Subcutaneous adipose tissue (tissue), 4 donors: ENCODE results near the gene MYO1A. TPM values are rescaled to one million over a fixed set of nuclear protein-coding genes. Genes with fewer than 3 reads are reported as not detected.

Experiments
- total RNA-seq, 4 donors: library from RNA; depleted of rRNA; stranded (reverse); fragments of >200 nt; gene quantifications; one replicate each; pipeline ENCODE4 v1.1.0, GENCODE V29; 2016
- TF ChIP-seq, protein P1 (sequence below): fragments of 450-650 bp; IDR thresholded peaks from one replicate; pipeline ENCODE4 v1.5.1; 2016; ENCODE audit warnings: low read depth, mild to moderate bottlenecking, control low read depth, antibody characterized with exemption, moderate library complexity

MYO1A gene
- total RNA-seq, 4 donors from 2014 or later = 0.33 to 1.1 (median 0.51) TPM; not detected in 1

DNA sequence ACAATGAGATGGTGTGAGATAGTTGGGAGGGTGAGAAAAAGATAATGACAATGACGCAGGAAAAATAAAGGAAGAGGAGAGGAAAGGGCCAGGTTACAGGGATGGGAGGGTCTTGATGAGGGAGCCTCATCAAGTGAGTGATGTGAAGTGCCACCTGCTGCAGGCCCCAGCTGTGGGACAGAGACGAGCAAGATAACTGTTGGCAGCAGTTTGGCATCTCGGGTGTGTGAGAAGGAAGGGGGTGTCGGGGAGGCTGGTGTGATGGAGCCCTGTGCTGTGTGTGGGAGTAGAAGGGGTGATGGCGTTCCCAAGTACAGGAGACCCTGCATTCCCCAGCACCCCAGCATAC is 22.1 kb downstream of the MYO1A start:
- TF ChIP-seq, protein P1, sequence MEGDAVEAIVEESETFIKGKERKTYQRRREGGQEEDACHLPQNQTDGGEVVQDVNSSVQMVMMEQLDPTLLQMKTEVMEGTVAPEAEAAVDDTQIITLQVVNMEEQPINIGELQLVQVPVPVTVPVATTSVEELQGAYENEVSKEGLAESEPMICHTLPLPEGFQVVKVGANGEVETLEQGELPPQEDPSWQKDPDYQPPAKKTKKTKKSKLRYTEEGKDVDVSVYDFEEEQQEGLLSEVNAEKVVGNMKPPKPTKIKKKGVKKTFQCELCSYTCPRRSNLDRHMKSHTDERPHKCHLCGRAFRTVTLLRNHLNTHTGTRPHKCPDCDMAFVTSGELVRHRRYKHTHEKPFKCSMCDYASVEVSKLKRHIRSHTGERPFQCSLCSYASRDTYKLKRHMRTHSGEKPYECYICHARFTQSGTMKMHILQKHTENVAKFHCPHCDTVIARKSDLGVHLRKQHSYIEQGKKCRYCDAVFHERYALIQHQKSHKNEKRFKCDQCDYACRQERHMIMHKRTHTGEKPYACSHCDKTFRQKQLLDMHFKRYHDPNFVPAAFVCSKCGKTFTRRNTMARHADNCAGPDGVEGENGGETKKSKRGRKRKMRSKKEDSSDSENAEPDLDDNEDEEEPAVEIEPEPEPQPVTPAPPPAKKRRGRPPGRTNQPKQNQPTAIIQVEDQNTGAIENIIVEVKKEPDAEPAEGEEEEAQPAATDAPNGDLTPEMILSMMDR = no peak

DNA sequence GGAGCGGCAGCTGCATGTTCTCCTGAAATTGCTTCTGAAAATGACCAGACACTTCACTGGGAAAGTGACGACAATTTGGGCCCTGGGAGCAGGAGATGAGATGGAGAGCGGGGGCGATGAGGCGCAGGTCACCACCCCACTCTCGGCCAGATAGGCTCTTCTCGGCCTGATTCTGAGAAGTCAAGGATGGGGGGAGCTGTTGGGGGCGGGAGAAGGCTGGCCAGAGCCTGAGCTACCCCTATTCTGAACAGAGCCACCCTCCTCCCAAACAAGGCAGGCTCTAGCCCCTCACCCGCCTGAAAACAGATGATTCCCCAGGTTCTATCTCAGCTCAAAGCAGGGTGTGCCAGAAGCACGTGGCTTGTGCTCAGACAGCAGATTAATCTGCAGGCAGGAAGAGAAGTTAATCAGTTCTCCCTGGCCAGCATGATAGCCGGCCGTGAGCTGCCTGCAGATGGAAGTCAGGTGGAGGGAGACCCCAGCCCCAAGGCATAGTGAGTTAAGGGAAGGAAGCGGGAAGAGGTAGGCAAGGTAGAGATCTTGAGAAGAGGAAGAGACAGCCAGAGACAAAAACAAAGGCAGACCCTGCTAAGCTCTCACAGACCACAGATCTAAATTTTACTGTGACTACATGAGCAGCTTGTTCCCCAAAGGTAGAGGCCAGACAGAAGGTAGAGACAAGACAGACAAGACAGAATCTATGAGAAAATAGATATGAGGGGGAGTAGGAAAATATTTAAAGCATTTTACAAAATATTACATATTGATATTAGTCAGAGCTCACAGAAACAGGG is 22.7 kb downstream of the MYO1A start:
- TF ChIP-seq, protein P1 = no peak

DNA sequence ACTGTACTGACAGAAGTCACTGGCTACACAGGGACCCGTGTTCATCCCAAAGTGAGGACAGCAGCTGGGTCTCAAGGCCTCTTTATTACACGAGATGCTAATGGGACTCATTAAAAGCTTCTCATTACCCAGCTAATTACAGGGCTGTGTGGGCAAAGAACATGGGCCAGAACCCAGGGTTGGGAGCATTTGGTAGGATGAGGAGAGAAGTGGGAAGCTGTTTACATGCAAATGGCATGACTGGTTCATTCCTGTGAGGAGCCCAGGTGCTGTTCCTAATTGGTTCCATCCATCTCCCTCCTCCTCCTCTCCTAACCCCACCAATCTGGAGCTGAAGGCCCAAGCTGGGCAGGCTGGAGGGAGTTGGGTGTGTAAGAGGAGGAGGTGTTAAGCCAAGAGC is 24.7 kb downstream of the MYO1A start:
- TF ChIP-seq, protein P1 = no peak

DNA sequence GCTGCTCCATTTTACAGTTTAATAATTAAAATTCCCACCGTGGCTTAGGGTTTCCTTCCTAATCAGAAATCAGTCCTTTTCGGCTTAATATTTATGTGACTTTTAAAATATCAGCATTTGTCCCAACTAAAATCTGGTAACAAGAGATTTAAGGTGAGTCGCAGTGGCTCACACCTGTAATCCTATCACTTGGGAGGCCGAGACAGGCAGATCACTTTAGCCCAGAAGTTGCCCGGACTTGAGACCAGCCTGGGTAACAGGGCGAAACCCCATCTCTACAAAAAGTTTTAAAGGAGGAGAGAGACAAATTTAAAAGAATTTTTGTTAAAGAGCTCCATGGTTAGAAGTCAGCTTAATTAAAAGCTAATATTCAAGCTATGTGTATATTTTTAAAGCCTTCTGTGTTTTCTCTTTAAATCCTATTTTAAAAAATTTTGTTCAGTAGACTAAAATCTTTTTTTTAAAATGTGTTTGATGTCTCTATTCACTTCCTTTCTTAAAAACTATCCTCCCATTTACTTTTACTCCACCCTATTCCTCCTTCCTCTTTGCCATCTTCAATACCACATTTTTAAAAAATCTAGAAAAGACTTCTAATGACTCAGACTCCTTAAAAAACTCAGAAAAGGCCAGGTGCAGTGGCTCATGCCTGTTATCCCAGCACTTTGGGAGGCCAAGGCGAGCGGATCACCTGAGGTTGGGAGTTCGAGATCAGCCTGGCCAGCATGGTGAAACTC is 29.8 kb downstream of the MYO1A start:
- TF ChIP-seq, protein P1 = no peak

DNA sequence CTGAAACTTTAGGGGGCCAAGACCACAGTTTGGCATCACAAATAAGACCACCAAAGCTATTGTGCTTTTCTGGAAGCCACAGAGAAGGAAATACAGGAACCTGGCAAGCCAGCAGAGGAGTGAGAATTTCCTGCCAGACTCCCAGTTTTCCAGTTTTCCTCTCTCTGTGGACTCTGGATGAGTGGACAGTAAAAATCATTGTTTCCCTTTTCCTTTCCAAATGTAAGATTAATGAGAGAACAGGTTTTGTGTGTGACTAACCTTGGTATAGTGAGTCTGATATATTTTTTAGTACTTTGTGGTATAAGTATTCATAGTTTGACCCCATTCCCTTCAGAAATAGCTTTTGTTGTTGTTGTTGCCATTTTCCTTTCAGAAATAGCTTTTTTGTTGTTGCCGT is 31.0 kb downstream of the MYO1A start:
- TF ChIP-seq, protein P1 = no peak

DNA sequence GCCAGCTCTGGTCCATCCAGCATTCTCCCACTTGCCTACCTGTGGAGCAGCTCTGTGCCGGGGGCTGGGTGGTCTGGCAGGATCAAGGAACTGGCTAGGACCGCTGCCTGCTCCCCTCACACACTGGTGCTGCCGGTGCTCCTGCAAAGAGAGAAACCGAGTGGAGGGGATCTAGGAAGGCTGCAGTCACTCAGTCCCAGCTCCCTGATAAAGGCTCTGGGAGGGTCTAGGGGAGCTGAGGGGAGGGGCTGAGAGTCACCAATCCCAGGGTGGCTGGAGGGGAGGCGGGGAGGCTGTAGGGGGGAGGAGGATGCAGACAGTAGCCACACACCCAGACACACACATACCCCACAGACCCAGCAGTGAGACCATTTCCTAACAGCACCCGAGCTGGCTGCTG is 33.6 kb downstream of the MYO1A start, which contains the start of gene TAC3:
Gene TAC3, minus strand, starts transcription at position 182 of the 400 bp plus-strand sequence. CDS start 732 bp downstream, outside the sequence.
- TF ChIP-seq, protein P1 = no peak
